Measurements from ENCODE around the gene C6orf132. TPM values are rescaled to one million over a fixed set of nuclear protein-coding genes. Genes with fewer than 3 reads are reported as not detected.

The C6orf132 gene
- total RNA-seq, 2 experiments from 2014 or later: 0.12 to 0.14 TPM

Other genes starting within 250 kb of the C6orf132 start
- gene USP49, start 247.2 kb downstream of the C6orf132 start, total RNA-seq: 1 to 10 TPM; 8.3 to 8.4 TPM
- gene MED20, start 221.5 kb downstream of the C6orf132 start, total RNA-seq: 10 to 100 TPM; 24.0 to 27.4 TPM
- 10 to 100 TPM; 49.8 TPM for gene BYSL, start 221.1 kb downstream of the C6orf132 start, total RNA-seq
- gene CCND3, start 200.8 kb downstream of the C6orf132 start, total RNA-seq: 1,000 to 10,000 TPM; 1,152 to 1,165 TPM
- gene TAF8, start 92.1 kb downstream of the C6orf132 start, total RNA-seq: 10 to 100 TPM; 67.3 to 68.5 TPM
- not detected for gene GUCA1A, start 30.7 kb upstream of the C6orf132 start, total RNA-seq
- 1 to 10 TPM; 2.5 to 2.7 TPM for gene GUCA1B, start 52.3 kb upstream of the C6orf132 start, total RNA-seq
- gene MRPS10, start 75.2 kb upstream of the C6orf132 start, total RNA-seq: 10 to 100 TPM; 39.7 to 40.7 TPM